ENCODE data around the gene LITAF. TPM values are rescaled to one million over a fixed set of nuclear protein-coding genes. Genes with fewer than 3 reads are reported as not detected.

The LITAF gene
- total and polyA plus RNA-seq, 4 donors, result 5.2 to 65.2 (median 36.0) TPM

DNA sequence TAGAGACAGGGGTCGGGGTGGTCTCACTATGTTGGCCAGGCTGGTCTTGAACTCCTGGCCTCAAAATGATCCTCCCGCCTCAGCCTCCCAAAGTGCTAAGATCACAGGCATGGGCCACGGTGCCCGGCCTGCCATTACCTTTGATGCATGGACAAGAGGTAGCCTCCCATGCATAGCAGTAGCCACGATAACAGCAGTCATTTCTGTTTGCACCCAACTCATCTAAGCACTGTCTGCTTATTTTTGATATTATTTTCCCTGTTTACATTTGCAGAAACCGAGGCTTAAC is 44.0 kb upstream of the LITAF start (continued):
- TF ChIP-seq, protein P1, sequence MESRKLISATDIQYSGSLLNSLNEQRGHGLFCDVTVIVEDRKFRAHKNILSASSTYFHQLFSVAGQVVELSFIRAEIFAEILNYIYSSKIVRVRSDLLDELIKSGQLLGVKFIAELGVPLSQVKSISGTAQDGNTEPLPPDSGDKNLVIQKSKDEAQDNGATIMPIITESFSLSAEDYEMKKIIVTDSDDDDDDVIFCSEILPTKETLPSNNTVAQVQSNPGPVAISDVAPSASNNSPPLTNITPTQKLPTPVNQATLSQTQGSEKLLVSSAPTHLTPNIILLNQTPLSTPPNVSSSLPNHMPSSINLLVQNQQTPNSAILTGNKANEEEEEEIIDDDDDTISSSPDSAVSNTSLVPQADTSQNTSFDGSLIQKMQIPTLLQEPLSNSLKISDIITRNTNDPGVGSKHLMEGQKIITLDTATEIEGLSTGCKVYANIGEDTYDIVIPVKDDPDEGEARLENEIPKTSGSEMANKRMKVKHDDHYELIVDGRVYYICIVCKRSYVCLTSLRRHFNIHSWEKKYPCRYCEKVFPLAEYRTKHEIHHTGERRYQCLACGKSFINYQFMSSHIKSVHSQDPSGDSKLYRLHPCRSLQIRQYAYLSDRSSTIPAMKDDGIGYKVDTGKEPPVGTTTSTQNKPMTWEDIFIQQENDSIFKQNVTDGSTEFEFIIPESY (IDR thresholded peaks at IDR 0.05), result no peak
- no peak for TF ChIP-seq JUND (IDR thresholded peaks at IDR 0.05)

DNA sequence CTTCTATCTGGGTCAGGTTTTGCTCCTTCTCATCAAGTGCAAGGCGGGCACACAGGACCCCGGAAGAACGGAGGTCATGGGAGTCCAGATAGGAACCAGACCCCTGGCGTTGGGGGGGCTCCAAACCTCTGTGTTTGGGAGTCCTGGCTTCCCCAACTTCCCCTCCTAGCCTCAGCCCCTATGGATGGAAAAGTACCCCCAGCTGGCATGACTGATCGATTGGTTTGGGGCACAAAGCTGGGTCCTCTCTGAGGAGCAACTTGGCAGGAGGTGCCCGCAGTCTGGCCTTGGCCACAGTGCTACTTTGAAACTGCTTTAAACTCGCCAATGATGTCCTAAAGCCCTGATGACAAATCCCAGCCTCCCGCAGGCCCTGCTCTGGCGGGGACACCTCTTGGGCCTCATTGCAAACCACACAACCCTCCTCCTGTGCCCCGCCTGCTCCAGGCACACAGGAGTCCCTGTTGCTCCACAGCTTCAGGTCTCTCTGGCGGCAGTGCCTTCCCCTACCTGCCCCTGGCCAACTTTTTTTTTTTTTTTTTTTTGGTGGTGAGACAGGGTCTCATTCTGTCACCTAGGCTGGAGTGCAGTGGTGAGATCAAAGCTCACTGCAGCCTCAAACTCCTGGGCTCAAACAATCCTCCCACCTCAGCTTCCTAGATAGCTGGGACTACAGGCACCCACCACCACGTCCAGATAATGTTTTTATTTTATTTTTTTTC is 43.5 kb upstream of the LITAF start:
- H3K4me3 ChIP-seq (ENCODE audit: low read depth in 1 of 3, low read length in 3 of 3), result no peak overlapping the region
- no peak for DNase-seq (ENCODE audit: low spot score)
- H3K27ac ChIP-seq (ENCODE audit: low read depth in 1 of 2, low read length in 2 of 2), result peak overlapping the region in 1 of 2 donors; percentile 32
- H3K9ac ChIP-seq (ENCODE audit: low read depth in 1 of 2, low read length in 2 of 2), result no peak overlapping the region
- H3K27me3 ChIP-seq (ENCODE audit: control insufficient read depth in 4 of 4, insufficient read depth in 4 of 4, low read length in 3 of 4), result no peaks in the 10 kb centered on the region
- 91% methylated on average over 12 of the region's 12 CpGs for WGBS
- H3K36me3 ChIP-seq (ENCODE audit: control insufficient read depth in 4 of 4, insufficient read depth in 3 of 4, low read depth in 1 of 4, low read length in 3 of 4), result no peaks in the 10 kb centered on the region
- peaks cover 0 to 3% (median 0%) of the 10 kb centered on the region in 4 donors for H3K4me1 ChIP-seq (ENCODE audit: control insufficient read depth in 4 of 4, insufficient read depth in 4 of 4, low read length in 3 of 4)
- TF ChIP-seq, protein P2, sequence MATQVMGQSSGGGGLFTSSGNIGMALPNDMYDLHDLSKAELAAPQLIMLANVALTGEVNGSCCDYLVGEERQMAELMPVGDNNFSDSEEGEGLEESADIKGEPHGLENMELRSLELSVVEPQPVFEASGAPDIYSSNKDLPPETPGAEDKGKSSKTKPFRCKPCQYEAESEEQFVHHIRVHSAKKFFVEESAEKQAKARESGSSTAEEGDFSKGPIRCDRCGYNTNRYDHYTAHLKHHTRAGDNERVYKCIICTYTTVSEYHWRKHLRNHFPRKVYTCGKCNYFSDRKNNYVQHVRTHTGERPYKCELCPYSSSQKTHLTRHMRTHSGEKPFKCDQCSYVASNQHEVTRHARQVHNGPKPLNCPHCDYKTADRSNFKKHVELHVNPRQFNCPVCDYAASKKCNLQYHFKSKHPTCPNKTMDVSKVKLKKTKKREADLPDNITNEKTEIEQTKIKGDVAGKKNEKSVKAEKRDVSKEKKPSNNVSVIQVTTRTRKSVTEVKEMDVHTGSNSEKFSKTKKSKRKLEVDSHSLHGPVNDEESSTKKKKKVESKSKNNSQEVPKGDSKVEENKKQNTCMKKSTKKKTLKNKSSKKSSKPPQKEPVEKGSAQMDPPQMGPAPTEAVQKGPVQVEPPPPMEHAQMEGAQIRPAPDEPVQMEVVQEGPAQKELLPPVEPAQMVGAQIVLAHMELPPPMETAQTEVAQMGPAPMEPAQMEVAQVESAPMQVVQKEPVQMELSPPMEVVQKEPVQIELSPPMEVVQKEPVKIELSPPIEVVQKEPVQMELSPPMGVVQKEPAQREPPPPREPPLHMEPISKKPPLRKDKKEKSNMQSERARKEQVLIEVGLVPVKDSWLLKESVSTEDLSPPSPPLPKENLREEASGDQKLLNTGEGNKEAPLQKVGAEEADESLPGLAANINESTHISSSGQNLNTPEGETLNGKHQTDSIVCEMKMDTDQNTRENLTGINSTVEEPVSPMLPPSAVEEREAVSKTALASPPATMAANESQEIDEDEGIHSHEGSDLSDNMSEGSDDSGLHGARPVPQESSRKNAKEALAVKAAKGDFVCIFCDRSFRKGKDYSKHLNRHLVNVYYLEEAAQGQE (IDR thresholded peaks at IDR 0.05), result no peak
- TF ChIP-seq, protein P3, sequence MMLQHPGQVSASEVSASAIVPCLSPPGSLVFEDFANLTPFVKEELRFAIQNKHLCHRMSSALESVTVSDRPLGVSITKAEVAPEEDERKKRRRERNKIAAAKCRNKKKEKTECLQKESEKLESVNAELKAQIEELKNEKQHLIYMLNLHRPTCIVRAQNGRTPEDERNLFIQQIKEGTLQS (IDR thresholded peaks at IDR 0.05), result no peak
- TF ChIP-seq NR2F2 (IDR thresholded peaks at IDR 0.05) (no peak), RAD21 (IDR thresholded peaks at IDR 0.05) (no peak), HNF4A (conservative IDR thresholded peaks at IDR 0.05) (no peak), HNF4G (IDR thresholded peaks at IDR 0.05) (no peak), YY1 (IDR thresholded peaks at IDR 0.05) (no peak), TAF1 (conservative IDR thresholded peaks at IDR 0.05) (no peak), FOXA2 (IDR thresholded peaks at IDR 0.05) (no peak)
- TF ChIP-seq, protein P4, sequence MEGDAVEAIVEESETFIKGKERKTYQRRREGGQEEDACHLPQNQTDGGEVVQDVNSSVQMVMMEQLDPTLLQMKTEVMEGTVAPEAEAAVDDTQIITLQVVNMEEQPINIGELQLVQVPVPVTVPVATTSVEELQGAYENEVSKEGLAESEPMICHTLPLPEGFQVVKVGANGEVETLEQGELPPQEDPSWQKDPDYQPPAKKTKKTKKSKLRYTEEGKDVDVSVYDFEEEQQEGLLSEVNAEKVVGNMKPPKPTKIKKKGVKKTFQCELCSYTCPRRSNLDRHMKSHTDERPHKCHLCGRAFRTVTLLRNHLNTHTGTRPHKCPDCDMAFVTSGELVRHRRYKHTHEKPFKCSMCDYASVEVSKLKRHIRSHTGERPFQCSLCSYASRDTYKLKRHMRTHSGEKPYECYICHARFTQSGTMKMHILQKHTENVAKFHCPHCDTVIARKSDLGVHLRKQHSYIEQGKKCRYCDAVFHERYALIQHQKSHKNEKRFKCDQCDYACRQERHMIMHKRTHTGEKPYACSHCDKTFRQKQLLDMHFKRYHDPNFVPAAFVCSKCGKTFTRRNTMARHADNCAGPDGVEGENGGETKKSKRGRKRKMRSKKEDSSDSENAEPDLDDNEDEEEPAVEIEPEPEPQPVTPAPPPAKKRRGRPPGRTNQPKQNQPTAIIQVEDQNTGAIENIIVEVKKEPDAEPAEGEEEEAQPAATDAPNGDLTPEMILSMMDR (IDR thresholded peaks at IDR 0.05; ENCODE audit: low read depth, low read length, missing input control), result no peak
- TF ChIP-seq, protein P5, sequence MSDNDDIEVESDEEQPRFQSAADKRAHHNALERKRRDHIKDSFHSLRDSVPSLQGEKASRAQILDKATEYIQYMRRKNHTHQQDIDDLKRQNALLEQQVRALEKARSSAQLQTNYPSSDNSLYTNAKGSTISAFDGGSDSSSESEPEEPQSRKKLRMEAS (IDR thresholded peaks at IDR 0.05), result no peak
- no peaks in the 10 kb centered on the region for H3K9me3 ChIP-seq (ENCODE audit: control insufficient read depth in 4 of 4, low read length in 3 of 4)
